HG03196 (cell line): Measurements from ENCODE around the gene LSM14A.
"Not testable (repeated sequence)": the region's sequence is repeated elsewhere in the genome, so short reads cannot be mapped to it uniquely, and the experiment has no call there.

Source experiments
- ATAC-seq: cut with Tn5 transposase; IDR thresholded peaks from one replicate; pipeline ENCODE4 v1.9.1; 2021; ENCODE audit not compliant: unreplicated experiment

LSM14A gene

DNA sequence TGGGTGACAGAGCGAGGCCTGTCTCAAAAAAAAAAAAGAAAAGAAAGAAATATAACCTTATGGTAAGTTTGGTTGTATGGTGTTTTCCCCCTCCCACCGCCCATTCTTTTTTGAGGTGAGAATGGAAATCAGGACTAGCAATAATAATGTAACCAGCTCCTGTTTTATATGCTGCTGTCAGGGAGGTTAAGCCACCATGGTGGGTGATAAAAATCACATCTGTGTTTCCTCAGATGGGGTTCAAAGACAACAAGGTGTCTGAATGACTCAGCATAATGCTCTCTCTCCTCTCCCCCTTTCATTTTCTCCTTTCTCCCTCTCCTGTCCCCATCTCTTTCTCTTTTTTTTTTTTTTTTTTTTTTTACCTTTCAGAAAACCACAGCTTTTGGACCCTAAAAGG, 53.7 kb downstream of the LSM14A start:
- no peak for ATAC-seq

DNA sequence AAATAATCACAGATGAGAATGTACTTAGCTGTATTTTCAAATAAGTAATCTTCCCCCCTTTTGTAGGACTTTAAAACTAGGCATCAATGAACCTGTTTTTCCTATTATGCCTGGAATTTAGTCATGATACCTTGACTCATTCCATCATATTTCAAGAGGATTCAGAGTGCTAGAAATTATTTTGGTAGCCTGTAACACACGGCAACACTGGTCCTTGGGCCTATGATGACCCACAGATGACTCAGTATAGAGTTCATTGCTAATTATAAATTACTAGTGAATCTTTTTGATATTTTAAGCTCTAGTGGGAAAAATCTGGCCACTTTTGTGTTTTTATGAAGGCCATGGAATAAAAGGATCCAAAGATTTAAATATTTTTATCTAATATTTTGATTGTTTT, 56.0 kb downstream of the LSM14A start:
- ATAC-seq: no peak

DNA sequence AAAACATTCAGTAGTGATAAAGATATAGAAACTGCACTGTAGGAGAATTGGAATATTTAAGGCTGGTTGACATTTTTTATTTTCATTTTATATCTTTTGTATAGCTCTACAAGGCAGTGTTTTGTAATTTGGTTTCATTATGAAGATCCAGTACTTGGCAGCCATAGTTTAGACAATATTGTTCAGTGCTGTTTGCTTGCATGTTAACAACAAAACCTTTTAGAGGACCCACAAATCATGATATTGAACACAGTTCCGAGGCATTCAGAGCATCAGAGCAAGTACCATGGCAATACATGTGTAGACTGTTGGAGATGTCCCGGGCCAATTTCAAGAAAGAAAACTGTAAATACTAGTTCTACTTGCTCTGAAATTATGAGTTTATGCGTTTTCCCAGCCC, 56.5 kb downstream of the LSM14A start:
- no peak for ATAC-seq

DNA sequence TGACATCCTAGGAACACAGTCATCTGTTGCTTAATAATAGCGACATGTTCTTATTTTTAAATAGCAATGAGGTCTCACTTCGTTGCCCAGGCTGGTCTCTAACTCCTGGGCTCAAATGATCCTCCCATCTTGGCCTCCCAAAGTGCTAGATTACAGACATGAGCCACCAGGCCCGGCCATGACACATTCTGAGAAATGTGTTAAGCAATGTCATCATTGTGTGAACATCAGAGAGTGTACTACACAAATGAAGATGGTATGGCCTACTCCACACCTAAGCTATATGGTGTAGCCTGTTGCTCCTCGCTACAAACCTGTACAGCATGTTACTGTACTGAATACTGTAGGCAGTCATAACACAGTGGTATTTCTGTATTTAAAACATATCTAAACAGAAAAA, 57.4 kb downstream of the LSM14A start:
- no peak for ATAC-seq

DNA sequence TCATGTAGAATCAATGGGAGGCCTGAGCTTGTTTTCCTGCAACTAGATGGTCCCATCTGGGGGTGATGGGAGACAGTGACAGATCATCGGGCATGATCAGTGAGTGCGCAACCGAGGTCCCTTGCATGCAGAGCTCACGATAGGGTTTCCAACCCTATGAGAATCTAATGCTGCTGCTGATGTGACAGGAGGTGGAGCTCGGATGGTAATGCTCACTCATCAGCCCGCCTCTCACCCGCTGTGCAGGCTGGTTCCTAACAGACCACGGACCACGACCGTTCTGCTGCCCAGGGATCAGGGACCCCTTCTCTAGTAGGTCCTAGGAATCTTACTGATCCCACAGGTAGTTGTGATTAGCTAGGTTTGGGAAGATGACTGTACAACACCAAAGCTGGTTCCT, 58.5 kb downstream of the LSM14A start:
- ATAC-seq: no peak

DNA sequence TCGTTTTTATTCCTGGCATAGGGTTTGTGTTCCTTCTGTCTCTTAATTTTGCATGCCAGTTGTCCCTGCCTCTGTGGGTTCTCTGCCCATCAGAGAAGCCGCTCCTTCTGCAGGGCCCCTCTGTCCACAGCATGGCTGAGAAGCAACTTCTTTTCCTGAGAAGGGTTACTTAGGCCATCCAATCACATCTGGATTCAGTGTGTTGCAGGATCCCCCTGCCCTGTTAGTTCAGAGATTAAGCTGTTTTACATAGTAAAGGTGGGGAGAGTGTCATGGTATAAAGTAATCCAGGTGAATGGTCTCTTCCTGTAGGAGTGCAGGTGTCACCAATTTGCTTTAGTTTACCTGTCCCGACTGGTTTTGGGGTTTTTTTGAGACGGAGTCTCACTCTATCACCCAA, 59.1 kb downstream of the LSM14A start:
- ATAC-seq: no peak

DNA sequence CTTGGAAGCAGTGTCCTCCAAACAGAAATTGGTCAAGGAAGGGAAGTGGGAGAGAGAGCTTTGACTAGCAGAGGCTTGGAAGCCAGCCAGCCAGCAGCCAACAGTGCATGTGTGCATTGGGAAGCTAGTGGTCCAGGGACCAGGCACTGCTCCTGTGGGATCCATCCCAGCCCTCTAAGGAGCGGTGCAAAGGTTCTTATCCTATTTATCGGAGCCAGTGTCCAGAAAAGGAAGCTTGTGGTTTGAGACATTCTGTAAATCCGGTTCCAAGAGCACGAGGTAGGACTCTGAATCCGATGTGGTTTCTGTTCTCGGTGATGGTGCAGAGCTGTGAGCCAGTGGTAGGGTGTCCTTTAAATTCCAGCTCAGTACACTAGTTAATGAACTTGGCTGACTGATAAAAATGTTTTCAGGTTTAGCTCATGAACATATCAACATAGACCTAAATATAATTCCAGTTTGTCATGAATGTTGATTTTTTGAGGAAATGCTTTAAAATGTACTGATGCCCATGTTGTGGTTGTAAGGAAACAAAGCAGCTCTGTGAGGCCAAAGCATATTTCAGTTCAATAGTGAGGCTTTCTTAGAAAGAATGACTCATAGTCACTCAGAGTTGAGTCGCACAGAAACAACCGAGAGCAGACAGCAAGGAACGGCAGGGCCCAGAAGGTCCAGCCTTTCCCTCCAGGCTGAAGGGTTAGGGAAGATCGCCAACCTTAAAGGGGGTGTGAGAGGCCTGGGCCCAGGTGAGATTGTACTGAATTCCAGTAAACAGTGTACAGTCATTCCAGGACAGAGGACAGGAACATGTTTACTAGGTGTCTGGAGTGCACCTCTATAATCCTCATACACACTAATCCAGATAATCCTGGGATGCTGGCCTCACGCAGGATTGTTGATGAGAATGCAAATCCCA, 60.5 kb downstream of the LSM14A start:
- no peak for ATAC-seq

DNA sequence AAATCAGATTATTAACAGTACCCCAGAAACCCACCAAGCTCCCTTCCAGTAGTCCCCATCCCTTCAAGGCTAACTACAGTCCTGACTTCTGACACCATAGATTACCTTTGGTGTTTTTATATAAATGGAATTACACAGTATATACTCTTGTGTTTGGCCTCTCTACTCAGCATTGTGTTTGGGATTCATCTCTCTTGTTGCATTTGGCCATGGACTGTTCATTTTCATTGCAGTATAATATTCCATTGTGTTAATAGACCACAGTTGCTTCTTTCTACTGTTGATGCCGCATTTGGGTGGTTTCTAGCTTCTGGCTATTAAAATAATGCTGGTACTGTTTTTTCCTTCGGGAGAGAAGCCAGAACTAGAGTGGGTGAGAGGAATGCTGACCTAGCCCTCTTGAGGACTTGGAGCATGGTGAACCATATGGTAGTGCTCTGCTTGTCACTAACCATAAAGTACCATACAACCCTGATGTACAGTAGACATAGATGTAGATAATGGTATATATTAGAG, 63.2 kb downstream of the LSM14A start:
- no peak for ATAC-seq

DNA sequence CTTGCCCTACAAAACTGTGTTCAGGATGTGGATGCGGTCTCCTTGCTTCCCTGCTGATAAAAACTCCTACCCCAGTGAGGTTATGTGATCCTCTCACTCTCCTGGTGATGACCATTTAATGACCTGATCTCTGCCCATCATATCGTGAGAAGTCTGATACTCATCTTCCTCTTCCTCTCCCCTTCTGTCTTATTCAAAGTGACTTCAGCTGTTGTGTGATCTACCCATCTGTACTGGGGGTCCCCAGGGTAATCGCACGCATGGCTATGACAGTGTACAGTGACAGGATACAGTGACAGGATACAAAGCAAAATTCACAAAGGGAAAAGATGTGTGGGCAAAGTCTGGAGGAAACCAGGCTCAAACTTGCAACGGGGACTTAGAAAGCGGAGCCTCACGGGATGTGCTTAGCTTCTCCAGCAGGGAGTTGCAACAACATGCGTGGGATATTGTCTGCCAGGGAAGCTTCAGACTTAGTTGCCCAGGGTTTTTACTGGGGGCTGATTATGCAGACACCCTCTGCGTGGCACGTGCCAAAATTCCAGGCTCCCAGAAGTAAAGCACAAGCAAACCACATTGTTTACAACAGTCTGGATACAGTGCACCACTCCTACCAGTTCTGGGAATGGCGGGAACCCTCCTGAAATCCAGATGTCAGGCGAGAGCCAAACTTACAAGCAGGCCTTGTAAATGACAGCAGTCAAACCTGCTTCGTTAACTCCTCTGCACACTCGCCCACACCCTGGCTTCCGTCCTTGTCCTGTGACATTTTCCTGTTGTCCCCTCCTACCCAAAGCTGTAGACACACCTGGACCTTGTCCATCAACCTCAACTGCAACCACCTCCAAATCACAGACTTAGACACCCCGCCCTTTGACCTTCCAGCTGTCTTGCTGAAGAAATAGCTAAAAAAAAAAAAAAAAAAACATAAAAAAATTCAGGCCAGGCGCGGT, 64.0 kb downstream of the LSM14A start:
- ATAC-seq: no peak

DNA sequence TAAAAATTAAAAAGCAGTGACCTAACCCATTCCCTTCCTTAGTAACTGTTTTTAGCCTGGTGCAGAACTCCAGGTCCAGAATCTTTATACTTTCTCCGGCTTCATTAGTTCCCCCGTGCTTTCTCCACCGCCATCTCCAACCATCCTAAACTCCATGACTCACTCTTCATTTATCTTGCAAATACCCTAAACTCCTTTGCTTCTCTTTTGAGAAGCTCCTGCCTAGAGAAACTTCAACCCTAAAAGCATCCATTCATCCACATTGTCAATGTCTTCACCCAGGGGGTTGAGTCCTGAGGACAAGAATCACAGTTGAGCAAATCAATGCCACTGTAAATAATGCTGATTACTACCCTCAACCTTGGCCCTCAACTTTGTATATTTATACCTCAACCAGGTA, 65.0 kb downstream of the LSM14A start:
- ATAC-seq: no peak

DNA sequence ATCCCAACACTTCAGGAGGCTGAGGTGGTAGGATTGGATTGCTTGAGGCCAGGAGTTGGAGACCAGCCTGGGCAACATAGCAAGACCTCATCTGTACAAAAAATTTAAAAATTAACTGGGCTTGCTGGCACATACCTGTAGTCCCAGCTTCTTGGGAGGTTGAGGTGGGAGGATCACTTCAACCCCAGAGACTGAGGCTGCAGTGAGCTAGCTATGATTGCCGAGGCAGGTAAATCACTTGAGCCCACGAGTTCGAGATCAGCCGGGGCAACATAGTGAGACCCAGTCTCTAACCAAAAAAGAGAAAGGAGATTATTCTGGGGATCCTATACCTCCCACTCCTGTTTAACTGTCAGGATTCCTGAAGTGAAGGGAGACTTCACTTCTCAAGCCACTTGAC, 65.6 kb downstream of the LSM14A start:
- no peak for ATAC-seq

DNA sequence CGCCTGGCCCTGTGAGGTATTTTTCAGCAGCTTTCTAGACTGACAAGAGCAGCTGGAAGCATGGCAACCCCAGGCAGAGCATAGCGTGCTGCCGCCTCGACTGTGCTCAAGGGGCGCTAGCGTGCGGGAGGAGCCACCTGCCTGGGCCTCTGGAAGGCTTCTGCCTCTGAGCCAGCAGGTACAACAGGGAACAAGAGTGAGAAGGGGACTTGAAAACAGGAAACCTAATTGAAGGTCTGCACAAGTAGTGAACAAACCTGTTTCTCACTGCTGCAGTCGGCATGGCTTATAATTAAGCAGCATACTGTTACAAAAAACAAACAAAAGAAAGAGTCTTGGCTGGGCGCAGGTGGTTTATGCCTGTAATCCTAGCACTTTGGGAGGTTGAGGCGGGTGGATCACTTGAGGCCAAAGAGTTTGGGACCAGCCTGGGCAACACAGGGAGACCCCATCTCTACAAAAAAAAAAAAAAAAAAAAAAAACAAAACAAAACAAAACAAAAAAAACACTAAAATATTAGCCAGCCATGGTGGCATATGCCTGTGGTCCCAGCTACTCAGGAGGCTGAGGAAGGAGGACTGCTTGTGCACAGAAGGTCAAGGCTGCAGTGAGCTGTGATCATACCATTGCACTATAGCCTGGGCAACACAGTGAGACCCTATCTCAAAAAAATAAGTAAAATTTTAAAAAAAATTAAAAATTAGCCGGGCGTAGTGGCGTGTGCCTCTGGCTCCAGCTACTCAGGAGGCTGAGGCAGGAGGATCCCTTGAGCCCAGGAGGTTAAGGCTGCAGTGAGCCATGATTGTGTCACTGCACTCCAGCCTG, 69.4 kb downstream of the LSM14A start:
- ATAC-seq: no peak

DNA sequence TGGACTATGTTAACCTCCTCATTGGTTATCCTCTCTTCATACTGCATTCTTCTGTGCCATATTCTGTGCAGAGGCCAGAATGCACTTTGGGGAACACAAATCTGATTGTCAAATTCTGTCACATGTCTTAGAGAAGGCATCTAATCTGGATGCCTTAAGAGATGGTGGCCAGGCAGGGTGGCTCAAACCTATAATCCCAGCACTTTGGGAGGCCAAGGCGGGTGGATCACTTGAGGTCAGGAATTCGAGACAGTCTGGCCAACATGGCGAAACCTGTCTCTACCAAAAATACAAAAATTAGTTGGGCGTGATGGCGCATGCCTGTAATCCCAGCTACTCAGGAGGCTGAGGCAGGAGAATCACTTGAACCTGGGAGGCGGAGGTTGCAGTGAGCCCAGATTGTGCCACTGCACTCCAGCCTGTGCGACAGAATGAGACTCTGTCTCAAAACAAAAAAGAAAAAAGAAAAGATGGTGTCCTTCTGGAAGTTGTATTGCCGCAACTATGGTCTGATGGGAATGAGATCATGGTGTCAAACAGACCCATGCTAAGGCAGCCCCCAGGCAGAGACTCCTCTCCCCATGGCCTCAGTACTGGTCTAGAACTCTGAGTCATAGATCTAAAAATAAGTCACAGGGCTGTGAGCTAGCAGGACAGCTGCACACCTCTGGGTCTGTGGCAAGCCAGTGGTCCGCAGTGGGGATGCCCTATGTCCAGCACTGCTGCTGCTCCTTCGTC, 71.0 kb downstream of the LSM14A start:
- ATAC-seq: not testable (repeated sequence)

DNA sequence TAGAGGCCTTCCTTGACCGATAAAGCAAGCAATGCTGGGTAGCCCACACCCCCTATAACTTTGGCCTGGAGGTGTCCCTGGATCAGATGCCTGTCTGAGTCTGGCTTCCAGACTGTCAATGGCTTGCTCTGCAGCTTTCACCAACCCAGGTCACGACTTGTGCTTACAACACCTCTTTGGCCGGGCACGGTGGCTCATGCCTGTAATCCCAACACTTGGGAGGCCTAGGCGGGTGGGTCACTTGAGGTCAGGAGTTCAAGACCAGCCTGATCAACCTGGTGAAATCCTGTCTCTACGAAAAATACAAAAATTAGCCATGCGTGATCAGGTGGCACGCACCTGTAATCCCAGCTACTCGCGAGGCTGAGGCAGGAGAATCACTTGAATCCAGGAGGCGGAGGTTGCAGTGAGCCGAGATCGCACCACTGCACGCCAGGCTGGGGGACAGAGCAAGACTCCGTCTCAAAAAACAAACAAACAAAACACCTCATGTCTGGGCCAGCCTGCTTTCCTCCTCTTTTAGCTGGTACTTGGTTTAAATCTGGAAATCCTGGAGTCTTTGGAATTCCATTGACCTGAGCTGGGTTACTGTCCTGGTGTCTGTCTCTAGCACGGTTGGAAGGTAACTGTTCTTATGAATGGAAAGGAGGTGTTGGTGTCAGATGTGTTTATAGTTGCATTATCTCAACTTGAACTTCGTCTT, 71.7 kb downstream of the LSM14A start:
- no peak for ATAC-seq

DNA sequence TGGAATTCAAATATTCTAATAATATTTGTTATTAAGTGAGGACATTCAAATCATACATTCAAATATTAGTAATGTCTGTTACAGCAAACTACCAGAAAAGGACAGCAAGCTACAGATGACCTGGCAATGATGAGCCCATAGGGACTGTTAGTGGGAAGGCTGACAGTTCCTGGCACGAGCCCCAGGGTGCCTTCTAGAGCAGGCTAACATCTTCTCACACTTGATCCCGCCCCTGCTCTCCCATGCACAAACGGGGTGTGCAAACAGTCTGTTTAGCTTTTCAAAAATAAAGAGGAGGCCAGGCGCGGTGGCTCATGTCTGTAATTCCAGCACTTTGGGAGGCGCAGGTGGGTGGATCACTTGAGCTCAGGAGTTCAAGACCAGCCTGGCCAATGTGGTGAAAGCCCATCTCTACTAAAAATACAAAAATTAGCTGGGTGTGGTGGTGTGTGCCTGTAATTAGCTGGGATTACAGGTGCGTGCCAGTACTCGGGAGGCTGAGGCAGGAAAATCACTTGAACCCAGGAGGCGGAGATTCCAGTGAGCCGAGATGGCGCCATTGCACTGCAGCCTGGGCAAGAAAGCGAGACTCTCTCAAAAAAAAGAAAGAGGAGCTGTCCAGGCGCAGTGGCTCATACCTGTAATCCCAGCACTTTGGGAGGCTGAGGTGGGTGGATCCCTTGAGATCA, 72.5 kb downstream of the LSM14A start:
- no peak for ATAC-seq

DNA sequence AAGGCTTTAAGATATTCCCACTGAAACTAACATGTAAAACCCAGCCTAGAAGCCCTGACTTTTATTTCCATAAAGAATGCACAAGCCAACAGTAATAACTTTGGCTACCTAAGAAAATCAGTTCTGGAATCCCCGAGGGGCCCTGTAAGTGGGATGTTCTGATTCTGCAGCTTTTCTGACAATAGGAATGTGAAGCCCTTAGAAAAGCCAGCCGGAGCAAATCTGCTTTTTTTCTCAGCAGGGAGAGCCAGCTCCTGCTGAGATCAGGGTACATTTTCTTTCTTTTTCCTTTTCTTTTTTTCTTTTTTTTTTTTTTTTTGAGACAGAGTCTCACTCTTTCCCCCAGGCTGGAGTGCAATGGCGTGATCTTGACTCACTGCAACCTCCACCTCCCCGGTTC, 74.0 kb downstream of the LSM14A start:
- no peak for ATAC-seq

DNA sequence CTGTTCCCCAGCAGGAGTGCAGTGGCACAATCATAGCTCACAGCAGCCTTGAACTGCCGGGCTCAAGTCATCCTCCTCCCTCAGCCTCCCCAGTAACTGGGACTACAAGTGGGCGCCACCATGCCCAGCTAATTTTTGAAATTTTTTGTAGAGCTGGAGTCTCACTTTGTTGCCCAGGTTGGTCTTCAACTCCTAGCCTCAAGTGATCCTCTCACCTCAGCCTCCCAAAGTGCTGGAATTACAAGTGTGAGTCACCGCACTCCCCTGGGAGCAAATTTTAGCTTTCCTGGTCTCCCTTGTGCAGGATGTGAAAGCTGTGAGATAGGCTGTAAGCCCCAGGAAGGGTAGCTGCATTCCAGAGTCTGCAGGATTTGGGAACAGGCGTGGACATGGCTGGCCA, 76.6 kb downstream of the LSM14A start:
- ATAC-seq: no peak

DNA sequence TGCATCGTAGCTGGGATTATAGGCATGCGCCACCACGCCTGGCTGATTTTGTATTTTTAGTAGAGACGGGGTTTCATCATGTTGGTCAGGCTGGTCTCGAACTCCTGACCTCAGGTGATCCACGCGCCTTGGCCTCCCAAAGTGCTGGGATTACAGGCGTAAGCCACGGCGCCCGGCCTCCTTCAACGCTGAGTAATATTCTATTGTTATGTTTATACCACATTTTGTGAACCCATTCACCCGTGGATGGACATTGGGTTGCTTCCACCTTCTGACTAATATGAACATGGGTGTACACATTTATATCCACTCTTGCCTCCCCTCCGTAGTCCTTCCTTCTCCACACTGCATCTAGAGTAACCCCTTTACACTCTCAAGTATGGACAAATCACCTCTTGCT, 80.9 kb downstream of the LSM14A start:
- not testable (repeated sequence) for ATAC-seq

DNA sequence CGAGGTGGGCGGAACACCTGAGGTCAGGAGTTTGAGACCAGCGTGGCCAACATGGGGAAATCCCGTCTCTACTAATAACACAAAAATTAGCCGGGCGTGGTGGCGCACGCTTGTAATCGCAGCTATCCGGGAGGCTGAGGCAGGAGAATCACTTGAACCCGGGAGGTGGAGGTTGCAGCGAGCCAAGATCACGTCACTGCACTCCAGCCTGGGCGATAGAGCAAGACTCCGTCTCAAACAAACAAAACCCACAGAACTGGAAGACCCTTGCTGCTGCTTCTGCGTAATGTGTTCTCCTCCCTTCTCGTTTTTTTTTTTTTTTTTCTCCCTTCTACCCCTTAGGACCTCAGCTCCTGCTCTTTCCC, 81.4 kb downstream of the LSM14A start:
- not testable (repeated sequence) for ATAC-seq
